ENCODE data around the gene PLEKHA8. TPM values are rescaled to one million over a fixed set of nuclear protein-coding genes. Genes with fewer than 3 reads are reported as not detected.

PLEKHA8 gene
- total RNA-seq, 4 donors from 2014 or later: 9.0 to 23.4 (median 13.0) TPM

GRCh38 chr7:29993140-29993539 lies 35.1 kb upstream of the PLEKHA8 start:
- Histone ChIP-seq H3K27ac (no peak overlapping the region), H3K4me1 (peaks cover 0 to 10% (median 4%) of the 10 kb centered on the region in 4 donors), H3K9me3 (peaks cover 0 to 33% (median 7%) of the 10 kb centered on the region in 4 donors), H3K36me3 (peaks cover 0 to 11% (median 0%) of the 10 kb centered on the region in 3 donors), H3K27me3 (no peaks in the 10 kb centered on the region), H3K4me3 (no peak overlapping the region)
- no peak for DNase-seq (ENCODE audit: low spot score in 2 of 2)
- 90 to 93% methylated on average over 4 of the region's 4 CpGs for WGBS, 2 donors
- TF ChIP-seq, protein P1, sequence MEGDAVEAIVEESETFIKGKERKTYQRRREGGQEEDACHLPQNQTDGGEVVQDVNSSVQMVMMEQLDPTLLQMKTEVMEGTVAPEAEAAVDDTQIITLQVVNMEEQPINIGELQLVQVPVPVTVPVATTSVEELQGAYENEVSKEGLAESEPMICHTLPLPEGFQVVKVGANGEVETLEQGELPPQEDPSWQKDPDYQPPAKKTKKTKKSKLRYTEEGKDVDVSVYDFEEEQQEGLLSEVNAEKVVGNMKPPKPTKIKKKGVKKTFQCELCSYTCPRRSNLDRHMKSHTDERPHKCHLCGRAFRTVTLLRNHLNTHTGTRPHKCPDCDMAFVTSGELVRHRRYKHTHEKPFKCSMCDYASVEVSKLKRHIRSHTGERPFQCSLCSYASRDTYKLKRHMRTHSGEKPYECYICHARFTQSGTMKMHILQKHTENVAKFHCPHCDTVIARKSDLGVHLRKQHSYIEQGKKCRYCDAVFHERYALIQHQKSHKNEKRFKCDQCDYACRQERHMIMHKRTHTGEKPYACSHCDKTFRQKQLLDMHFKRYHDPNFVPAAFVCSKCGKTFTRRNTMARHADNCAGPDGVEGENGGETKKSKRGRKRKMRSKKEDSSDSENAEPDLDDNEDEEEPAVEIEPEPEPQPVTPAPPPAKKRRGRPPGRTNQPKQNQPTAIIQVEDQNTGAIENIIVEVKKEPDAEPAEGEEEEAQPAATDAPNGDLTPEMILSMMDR (IDR thresholded peaks at IDR 0.05): no peak
- TF ChIP-seq POLR2A (IDR thresholded peaks at IDR 0.05): no peak
- no peak for TF ChIP-seq EP300 (IDR thresholded peaks at IDR 0.05)

DNA sequence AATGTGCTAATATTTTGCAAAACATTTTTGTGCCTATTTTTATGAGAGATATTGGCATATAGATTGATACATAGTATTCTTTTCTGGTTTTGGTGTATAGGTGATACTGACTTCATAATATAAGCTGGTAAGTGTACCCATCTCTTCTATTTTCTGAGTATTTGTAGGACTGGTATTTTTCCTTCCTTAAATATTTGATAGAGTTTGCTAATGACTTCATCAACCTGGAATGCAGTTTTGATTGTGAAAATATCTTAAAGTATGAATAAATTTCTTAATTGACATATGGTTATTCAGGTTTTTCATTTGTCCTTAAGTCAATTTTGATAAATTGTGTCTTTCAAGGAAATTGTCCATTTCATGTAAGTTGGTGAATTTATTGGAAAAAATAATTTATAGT lies 32.6 kb upstream of the PLEKHA8 start:
- TF ChIP-seq POLR2A (IDR thresholded peaks at IDR 0.05) (no peak), EP300 (IDR thresholded peaks at IDR 0.05) (no peak)
- TF ChIP-seq, protein P1 (IDR thresholded peaks at IDR 0.05): no peak
- Histone ChIP-seq H3K27ac (no peak overlapping the region), H3K4me1 (no peaks in the 10 kb centered on the region), H3K4me3 (no peak overlapping the region), H3K9me3 (peaks cover 0 to 33% (median 7%) of the 10 kb centered on the region in 4 donors), H3K27me3 (no peaks in the 10 kb centered on the region), H3K36me3 (peaks cover 0 to 11% (median 0%) of the 10 kb centered on the region in 3 donors)
- no peak for DNase-seq (ENCODE audit: low spot score in 2 of 2)

GRCh38 chr7:29996321-29996720 lies 31.9 kb upstream of the PLEKHA8 start:
- no peak for DNase-seq (ENCODE audit: low spot score in 2 of 2)
- Histone ChIP-seq H3K4me3 (no peak overlapping the region), H3K27ac (no peak overlapping the region), H3K4me1 (no peaks in the 10 kb centered on the region), H3K36me3 (peaks cover 0 to 11% (median 0%) of the 10 kb centered on the region in 3 donors), H3K9me3 (peaks cover 0 to 33% (median 7%) of the 10 kb centered on the region in 4 donors), H3K27me3 (no peaks in the 10 kb centered on the region)
- TF ChIP-seq, protein P1 (IDR thresholded peaks at IDR 0.05): no peak
- no peak for TF ChIP-seq EP300 (IDR thresholded peaks at IDR 0.05)
- TF ChIP-seq POLR2A (IDR thresholded peaks at IDR 0.05): no peak

- H3K36me3 ChIP-seq: peaks cover 0 to 11% (median 0%) of the 10 kb centered on the region in 3 donors
- H3K4me1 ChIP-seq: peaks cover 0 to under 1% (median 0%) of the 10 kb centered on the region in 4 donors
- H3K9me3 ChIP-seq: peaks cover 0 to 21% (median 2%) of the 10 kb centered on the region in 4 donors
- H3K27ac ChIP-seq: no peak overlapping the region
- H3K27me3 ChIP-seq: no peaks in the 10 kb centered on the region
- DNase-seq (ENCODE audit: low spot score in 2 of 2): no peak
- no peak overlapping the region for H3K4me3 ChIP-seq
- TF ChIP-seq, protein P1 (IDR thresholded peaks at IDR 0.05): no peak
- no peak for TF ChIP-seq POLR2A (IDR thresholded peaks at IDR 0.05)
- no peak for TF ChIP-seq EP300 (IDR thresholded peaks at IDR 0.05)
Observed at GRCh38 chr7:29998489-29998888, 29.7 kb upstream of the PLEKHA8 start.

DNA sequence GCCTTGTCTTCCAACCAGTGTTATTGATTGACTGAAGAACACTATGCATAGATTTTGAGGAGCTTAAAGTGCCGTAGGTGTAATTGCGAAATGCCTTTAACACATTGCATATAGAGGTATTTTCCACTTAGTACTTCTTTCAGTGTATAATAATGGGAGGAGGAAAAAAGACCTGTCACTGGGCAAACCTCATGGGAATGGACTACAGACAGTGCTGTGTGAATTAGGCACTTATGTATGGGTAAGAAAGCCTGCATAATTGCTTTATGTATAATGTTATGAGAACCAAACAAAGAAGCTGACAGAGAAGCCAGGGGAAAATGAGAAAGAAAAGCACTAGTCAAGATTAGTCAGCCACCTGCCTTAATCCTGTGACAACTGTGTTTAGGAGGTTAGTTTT lies 26.2 kb upstream of the PLEKHA8 start:
- Histone ChIP-seq H3K9me3 (no peaks in the 10 kb centered on the region), H3K4me1 (peaks cover 0 to 4% (median 0%) of the 10 kb centered on the region in 4 donors), H3K36me3 (no peaks in the 10 kb centered on the region), H3K27ac (no peak overlapping the region), H3K4me3 (no peak overlapping the region), H3K27me3 (no peaks in the 10 kb centered on the region)
- no peak for DNase-seq (ENCODE audit: low spot score in 2 of 2)
- 96 to 97% methylated on average over 2 of the region's 2 CpGs for WGBS, 2 donors
- TF ChIP-seq POLR2A (IDR thresholded peaks at IDR 0.05): no peak
- TF ChIP-seq, protein P1 (IDR thresholded peaks at IDR 0.05): no peak
- TF ChIP-seq EP300 (IDR thresholded peaks at IDR 0.05): no peak

Data from tibial nerve (tissue), 4 donors.